Stomach (tissue), 9 donors: Measurements from ENCODE around the gene COL5A3. TPM values are rescaled to one million over a fixed set of nuclear protein-coding genes. Genes with fewer than 3 reads are reported as not detected.
A peak's percentile ranks its signal among the peaks of the same experiment; 100 is the strongest.

Experiments used
- DNase-seq, 2 donors: peaks; one replicate each; pipeline versions ENCODE4 v3.0.0 to v3.0.0-alpha.2; 2013 to 2019
- H3K27ac ChIP-seq, 5 donors: fragments of 200-600 bp in 4 of 5; sonication (generic) in 4 of 5; one replicate each; pipeline ENCODE4 v1.5.1; 2013 to 2019; ENCODE audit warnings: mild to moderate bottlenecking in 1 of 5, moderate library complexity in 1 of 5
- H3K27me3 ChIP-seq, 3 donors: fragments of 200-600 bp; sonication (generic); one replicate each; pipeline ENCODE4 v1.5.1; 2017 to 2019; ENCODE audit warnings: mixed run types in 1 of 3
- H3K36me3 ChIP-seq, 4 donors: fragments of 200-600 bp; sonication (generic); 1 replicate in 3 of 4; 2 replicates in 1 of 4; pipeline ENCODE4 v1.5.1; 2016 to 2019
- H3K4me1 ChIP-seq, 4 donors: fragments of 200-600 bp; sonication (generic); one replicate each; pipeline ENCODE4 v1.5.1; 2016 to 2019
- H3K4me3 ChIP-seq, 4 donors: fragments of 200-600 bp; sonication (generic) in 3 of 4; one replicate each; pipeline ENCODE4 v1.5.1; 2016 to 2019; ENCODE audit warnings: mild to moderate bottlenecking in 1 of 4
- H3K9me3 ChIP-seq, 4 donors: fragments of 200-600 bp; sonication (generic); one replicate each; pipeline ENCODE4 v1.5.1; 2016 to 2019
- EP300 ChIP-seq: sonication (generic); formaldehyde crosslinking; IDR thresholded peaks from one replicate; pipeline ENCODE4 v1.6.1; 2017; ENCODE audit warnings: antibody characterized with exemption
- POLR2A ChIP-seq, 4 donors: fragments of 450-650 bp; IDR thresholded peaks; one replicate each; pipeline ENCODE4 v1.6.1; 2016; ENCODE audit warnings: antibody characterized with exemption in 4 of 4, control low read depth in 2 of 4, mild to moderate bottlenecking in 1 of 4, moderate library complexity in 1 of 4
- POLR2AphosphoS5 ChIP-seq, 3 donors: sonication (generic); formaldehyde crosslinking; IDR thresholded peaks; one replicate each; pipeline ENCODE4 v1.6.1; 2016; ENCODE audit warnings: antibody characterized with exemption in 3 of 3
- WGBS, 5 donors: extraction: QIAGEN DNeasy Blood & Tissue Kit in 3 of 5; methylation state at CpG; one replicate each; pipeline versions ENCODE4 v1.1.5 to v1.1.7; 2013 to 2018; 5-methylcytosine and 5-hydroxymethylcytosine counted together
- intact Hi-C: fragments of 100-400 bp; cut with DNase I; formaldehyde crosslinking; loops from one replicate; pipeline ENCODE4 v1.15.1; 2023; ENCODE audit warnings: low total_unique reads
- polyA plus RNA-seq, 3 donors: library from polyadenylated mRNA; stranded (reverse); fragments of 200-250 nt; gene quantifications; one replicate each; pipeline ENCODE4 v1.2.3, GENCODE V29; 2013
- total RNA-seq, 5 donors: library from RNA; depleted of rRNA; stranded (reverse); fragments of >200 nt; gene quantifications; one replicate each; pipeline versions ENCODE4 v1.1.0 to v1.2.3, GENCODE V29; 2014 to 2016
- TF ChIP-seq, protein P1 (sequence below), 7 experiments: fragments of 450-650 bp in 4 of 7; fragments of 200-600 bp in 3 of 7; sonication (generic) in 3 of 7; IDR thresholded peaks; one replicate each; pipeline ENCODE4 v1.5.1; 2016 to 2019; ENCODE audit warnings: antibody characterized with exemption in 7 of 7, control low read depth in 2 of 7, mild to moderate bottlenecking in 1 of 7
- donor health status: healthy with polysubstance abuse.
- donor health status: Bipolar disorder and iron deficiency.
- donor health status: healthy.

Gene COL5A3
- total and polyA plus RNA-seq, 8 donors = 0.58 to 25.5 (median 5.5) TPM

GRCh38 chr19:10007371-10008183, 2.7 kb downstream of the COL5A3 start:
- Histone ChIP-seq H3K27ac (peak overlapping the region in 4 of 5 donors; percentile 65 to 80 (median 70)), H3K4me3 (no peak overlapping the region), H3K36me3 (peaks cover 0 to 8% (median 0%) of the 10 kb centered on the region in 4 donors), H3K4me1 (peaks cover 22 to 38% (median 34%) of the 10 kb centered on the region in 4 donors), H3K9me3 (no peaks in the 10 kb centered on the region), H3K27me3 (peaks cover 14 to 98% (median 59%) of the 10 kb centered on the region in 3 donors)
- WGBS, 5 donors = 28 to 43% (median 32%) methylated on average over 9 to 13 of the region's 13 CpGs
- peak in 1 of 2 donors; percentile 78 for DNase-seq
- intact Hi-C loops = no loop called here
- TF ChIP-seq EP300 = no peak
- TF ChIP-seq, protein P1, sequence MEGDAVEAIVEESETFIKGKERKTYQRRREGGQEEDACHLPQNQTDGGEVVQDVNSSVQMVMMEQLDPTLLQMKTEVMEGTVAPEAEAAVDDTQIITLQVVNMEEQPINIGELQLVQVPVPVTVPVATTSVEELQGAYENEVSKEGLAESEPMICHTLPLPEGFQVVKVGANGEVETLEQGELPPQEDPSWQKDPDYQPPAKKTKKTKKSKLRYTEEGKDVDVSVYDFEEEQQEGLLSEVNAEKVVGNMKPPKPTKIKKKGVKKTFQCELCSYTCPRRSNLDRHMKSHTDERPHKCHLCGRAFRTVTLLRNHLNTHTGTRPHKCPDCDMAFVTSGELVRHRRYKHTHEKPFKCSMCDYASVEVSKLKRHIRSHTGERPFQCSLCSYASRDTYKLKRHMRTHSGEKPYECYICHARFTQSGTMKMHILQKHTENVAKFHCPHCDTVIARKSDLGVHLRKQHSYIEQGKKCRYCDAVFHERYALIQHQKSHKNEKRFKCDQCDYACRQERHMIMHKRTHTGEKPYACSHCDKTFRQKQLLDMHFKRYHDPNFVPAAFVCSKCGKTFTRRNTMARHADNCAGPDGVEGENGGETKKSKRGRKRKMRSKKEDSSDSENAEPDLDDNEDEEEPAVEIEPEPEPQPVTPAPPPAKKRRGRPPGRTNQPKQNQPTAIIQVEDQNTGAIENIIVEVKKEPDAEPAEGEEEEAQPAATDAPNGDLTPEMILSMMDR (IDR thresholded peaks at IDR 0.05) = no peak
- TF ChIP-seq POLR2A (IDR thresholded peaks at IDR 0.05) = no peak
- TF ChIP-seq POLR2AphosphoS5 (IDR thresholded peaks at IDR 0.05) = no peak

- TF ChIP-seq EP300 (no peak), POLR2AphosphoS5 (IDR thresholded peaks at IDR 0.05) (no peak), POLR2A (IDR thresholded peaks at IDR 0.05) (no peak)
- TF ChIP-seq, protein P1 (IDR thresholded peaks at IDR 0.05) = no peak
- intact Hi-C loops = no loop called here
- Histone ChIP-seq H3K27ac (peak overlapping the region in 4 of 5 donors; percentile 65 to 80 (median 70)), H3K36me3 (peaks cover 0 to 10% (median 0%) of the 10 kb centered on the region in 4 donors), H3K9me3 (no peaks in the 10 kb centered on the region), H3K4me1 (peaks cover 27 to 44% (median 35%) of the 10 kb centered on the region in 4 donors), H3K27me3 (peaks cover 14 to 98% (median 52%) of the 10 kb centered on the region in 3 donors), H3K4me3 (no peak overlapping the region)
- no peak for DNase-seq
Measured at GRCh38 chr19:10006752-10007323, 3.5 kb downstream of the COL5A3 start.

- peak in 1 of 2 donors; percentile 79 for DNase-seq
- 25 to 40% (median 39%) methylated on average over 6 to 7 of the region's 7 CpGs for WGBS, 5 donors
- TF ChIP-seq POLR2A (IDR thresholded peaks at IDR 0.05) (no peak), POLR2AphosphoS5 (IDR thresholded peaks at IDR 0.05) (no peak), EP300 (no peak)
- TF ChIP-seq, protein P1 (IDR thresholded peaks at IDR 0.05) = no peak
- Histone ChIP-seq H3K4me3 (peak overlapping the region in 2 of 4 donors; percentile 4 to 13), H3K27ac (peak overlapping the region; percentile 29 to 80 (median 68)), H3K36me3 (peaks cover 0 to 13% (median 0%) of the 10 kb centered on the region in 4 donors), H3K4me1 (peaks cover 28 to 46% (median 36%) of the 10 kb centered on the region in 4 donors), H3K9me3 (no peaks in the 10 kb centered on the region), H3K27me3 (peaks cover 14 to 98% (median 48%) of the 10 kb centered on the region in 3 donors)
- intact Hi-C loops = no loop called here
Measured at GRCh38 chr19:10006335-10006708, 4.0 kb downstream of the COL5A3 start.

- TF ChIP-seq POLR2A (IDR thresholded peaks at IDR 0.05) (no peak), EP300 (no peak), POLR2AphosphoS5 (IDR thresholded peaks at IDR 0.05) (no peak)
- TF ChIP-seq, protein P1 (IDR thresholded peaks at IDR 0.05) = no peak
- no peak for DNase-seq
- Histone ChIP-seq H3K36me3 (peaks cover 0 to 13% (median 0%) of the 10 kb centered on the region in 4 donors), H3K4me3 (peak overlapping the region in 2 of 4 donors; percentile 4 to 13), H3K27ac (peak overlapping the region; percentile 29 to 80 (median 68)), H3K27me3 (peaks cover 14 to 98% (median 43%) of the 10 kb centered on the region in 3 donors), H3K9me3 (no peaks in the 10 kb centered on the region), H3K4me1 (peaks cover 28 to 45% (median 36%) of the 10 kb centered on the region in 4 donors)
- intact Hi-C loops = no loop called here
- 64 to 80% (median 74%) methylated on average over 12 to 17 of the region's 17 CpGs for WGBS, 5 donors
Measured at GRCh38 chr19:10005632-10006334, 4.5 kb downstream of the COL5A3 start.
